SK-N-SH (cell line): ENCODE data around the gene MAP3K8. TPM values are rescaled to one million over a fixed set of nuclear protein-coding genes. Genes with fewer than 3 reads are reported as not detected.
"Not testable (repeated sequence)": the region's sequence is repeated elsewhere in the genome, so short reads cannot be mapped to it uniquely, and the experiment has no call there.

Experiments used
- CTCF ChIA-PET: fragments of 300-600, 350-600 bp; formaldehyde crosslinking; extraction: SDS; loops from one replicate; lab custom pipeline; 2021; lab: Yijun Ruan, JAX
- POLR2A ChIA-PET: fragments of 350-600 bp; sonication (Branson Sonifier 250); formaldehyde crosslinking; extraction: SDS; loops from one replicate; lab custom pipeline; 2020; ENCODE audit warnings: antibody characterized with exemption, inconsistent platforms; lab: Yijun Ruan, JAX
- DNase-seq: peaks from one replicate; pipeline ENCODE4 v3.0.0; 2012
- H2AFZ ChIP-seq: fragments of 200-600 bp; sonication (generic); 2 replicates; pipeline ENCODE4 v1.8.1; 2016; ENCODE audit warnings: antibody characterized with exemption, mild to moderate bottlenecking, low read depth
- H3F3A ChIP-seq: fragments of 200-600 bp; sonication (generic); replicated peaks from 2 replicates; pipeline ENCODE3; 2016; ENCODE audit warnings: antibody characterized with exemption, mild to moderate bottlenecking; ENCODE audit not compliant: insufficient read depth
- H3K27ac ChIP-seq, 2 experiments: fragments of 200-500 bp in 1 of 2; fragments of 200-600 bp in 1 of 2; sonication (Bioruptor generic) in 1 of 2; sonication (generic), shearing (Covaris generic) in 1 of 2; 2 replicates each; pipeline versions ENCODE4 v1.5.1 to v1.6.1; 2014 to 2016; ENCODE audit warnings: low read depth in 2 of 2, inconsistent platforms in 1 of 2, low read length in 1 of 2, mild to moderate bottlenecking in 1 of 2, mixed read lengths in 1 of 2
- H3K27me3 ChIP-seq: fragments of 200-600 bp; sonication (generic), shearing (Covaris generic); 2 replicates; pipeline ENCODE4 v1.6.1; 2016; ENCODE audit warnings: mixed run types; ENCODE audit not compliant: insufficient read depth
- H3K36me3 ChIP-seq, 2 experiments: fragments of 200-500 bp in 1 of 2; fragments of 200-600 bp in 1 of 2; sonication (Bioruptor generic) in 1 of 2; sonication (generic) in 1 of 2; replicated peaks in 1 of 2; 2 replicates each; pipeline versions ENCODE3 to v1.5.1; 2014 to 2016; ENCODE audit warnings: low read length in 1 of 2, mild to moderate bottlenecking in 1 of 2; ENCODE audit not compliant: insufficient read depth in 2 of 2, control insufficient read depth in 1 of 2
- H3K4me1 ChIP-seq, 2 experiments: fragments of 200-500 bp in 1 of 2; fragments of 200-600 bp in 1 of 2; sonication (Bioruptor generic) in 1 of 2; sonication (generic), shearing (Covaris generic) in 1 of 2; 2 replicates each; pipeline versions ENCODE4 v1.5.1 to v1.6.1; 2014 to 2016; ENCODE audit warnings: low read depth in 1 of 2, low read length in 1 of 2, mixed run types in 1 of 2; ENCODE audit not compliant: insufficient read depth in 2 of 2, control insufficient read depth in 1 of 2
- H3K4me2 ChIP-seq: fragments of 200-600 bp; sonication (generic), shearing (Covaris generic); 2 replicates; pipeline ENCODE4 v1.6.1; 2017; ENCODE audit warnings: mixed run types
- H3K4me3 ChIP-seq, 2 experiments: fragments of 200-500 bp in 1 of 2; fragments of 200-600 bp in 1 of 2; sonication (Bioruptor generic) in 1 of 2; sonication (generic), shearing (Covaris generic) in 1 of 2; 2 replicates each; pipeline versions ENCODE4 v1.5.1 to v1.8.1; 2014 to 2016; ENCODE audit warnings: low read depth in 2 of 2, inconsistent platforms in 1 of 2, low read length in 1 of 2, mild to moderate bottlenecking in 1 of 2, mixed read lengths in 1 of 2, moderate library complexity in 1 of 2
- H3K79me2 ChIP-seq: fragments of 200-600 bp; sonication (generic); 2 replicates; pipeline ENCODE4 v1.8.1; 2017; ENCODE audit warnings: mild to moderate bottlenecking; ENCODE audit not compliant: insufficient read depth
- H3K9ac ChIP-seq: fragments of 200-600 bp; sonication (generic); 2 replicates; pipeline ENCODE4 v1.6.1; 2017; ENCODE audit warnings: mixed run types
- H3K9me2 ChIP-seq: fragments of 200-600 bp; sonication (generic); 2 replicates; pipeline ENCODE4 v1.6.1; 2017; ENCODE audit warnings: mixed run types
- H3K9me3 ChIP-seq: fragments of 200-600 bp; sonication (generic); 2 replicates; pipeline ENCODE4 v1.6.1; 2017; ENCODE audit warnings: mixed run types, mild to moderate bottlenecking, moderate library complexity
- H4K20me1 ChIP-seq: fragments of 200-600 bp; sonication (generic); 2 replicates; pipeline ENCODE4 v1.6.1; 2017; ENCODE audit warnings: mild to moderate bottlenecking, mixed run types; ENCODE audit not compliant: insufficient read depth
- JUND ChIP-seq: IDR thresholded peaks from 2 replicates; pipeline ENCODE4 v1.4.0; 2012
- PBX3 ChIP-seq: IDR thresholded peaks from 2 replicates; pipeline ENCODE4; 2012
- RFX5 ChIP-seq: IDR thresholded peaks from 2 replicates; pipeline ENCODE4 v1.6.1; 2012; ENCODE audit warnings: mild to moderate bottlenecking, improper control_type of control experiment, low read length
- WGBS: methylation state at CpG from one replicate; pipeline ENCODE4 v1.1.6; 2017; ENCODE audit warnings: low lambda C conversion rate; 5-methylcytosine and 5-hydroxymethylcytosine counted together
- polyA plus RNA-seq, 3 experiments: library from polyadenylated mRNA; depleted of rRNA; stranded (reverse); fragments of >200 nt; gene quantifications; 2 replicates each; pipeline ENCODE4 v1.2.3, GENCODE V29; 2012

MAP3K8 gene
- polyA plus RNA-seq, 1 of the 3 experiments (the other 2 are of a cell fraction), result 3.7 TPM

- no peaks in the 10 kb centered on the region for H3K36me3 ChIP-seq
- no peaks in the 10 kb centered on the region for H3K9me2 ChIP-seq
- peaks cover 0 to 9% of the 10 kb centered on the region in 2 experiments; a peak in 2 of 4 replicates for H3K4me1 ChIP-seq
- H3K9me3 ChIP-seq, result no peaks in the 10 kb centered on the region
- no peaks in the 10 kb centered on the region for H4K20me1 ChIP-seq
- no peaks in the 10 kb centered on the region for H3K79me2 ChIP-seq
- no peak overlapping the region for H3K4me3 ChIP-seq
- no peak for TF ChIP-seq PBX3
- H3K27me3 ChIP-seq, result no peaks in the 10 kb centered on the region
- 50% methylated on average over 8 of the region's 8 CpGs for WGBS
- H3K27ac ChIP-seq, result peak overlapping the region in 1 of 2 experiments; percentile 21; a peak in 1 of 4 replicates
- H2AFZ ChIP-seq, result peak overlapping the region; percentile 71
- H3F3A ChIP-seq, result no peaks in the 10 kb centered on the region
- H3K9ac ChIP-seq, result no peak overlapping the region
- DNase-seq, result no peak
- POLR2A ChIA-PET, result no interaction called here
- CTCF ChIA-PET, result interaction anchor here (1.2 to 4.2 kb wide), 3 partner anchors 9 to 168 kb away, joined by 4 to 23 read pairs (median 11); no protein-coding TSS in a partner anchor
- no peak overlapping the region for H3K4me2 ChIP-seq
Observed at GRCh38 chr10:30422981-30423654, 10.9 kb upstream of the MAP3K8 start.

- H3K9ac ChIP-seq, POLR2A ChIA-PET, H4K20me1 ChIP-seq, H3K9me3 ChIP-seq, DNase-seq, H3K4me3 ChIP-seq, H3F3A ChIP-seq, H3K79me2 ChIP-seq, H3K36me3 ChIP-seq, H3K4me1 ChIP-seq, H3K27me3 ChIP-seq, H3K4me2 ChIP-seq, H3K9me2 ChIP-seq: not testable (repeated sequence)
- CTCF ChIA-PET, result interaction anchor here (1.2 to 4.2 kb wide), 3 partner anchors 10 to 167 kb away, joined by 4 to 23 read pairs (median 11); no protein-coding TSS in a partner anchor
- peak overlapping the region; percentile 71 for H2AFZ ChIP-seq
- WGBS, result 63% methylated on average over 6 of the region's 6 CpGs
- H3K27ac ChIP-seq, result peak overlapping the region in 1 of 2 experiments; percentile 21; a peak in 1 of 4 replicates
Observed at GRCh38 chr10:30423655-30424275, 10.2 kb upstream of the MAP3K8 start.

- DNase-seq, result no peak
- 72% methylated on average over 4 of the region's 4 CpGs for WGBS
- CTCF ChIA-PET, result interaction anchor here (0.9 to 1.0 kb wide), 3 partner anchors 105 to 166 kb away, joined by 3 read pairs; no protein-coding TSS in a partner anchor
- TF ChIP-seq JUND (no peak), RFX5 (no peak)
- TF ChIP-seq, all 33 proteins: peak for 0
- no peak overlapping the region for H3K9ac ChIP-seq
- no peaks in the 10 kb centered on the region for H3K9me2 ChIP-seq
- H3F3A ChIP-seq, result no peaks in the 10 kb centered on the region
- no peaks in the 10 kb centered on the region for H3K9me3 ChIP-seq
- H3K79me2 ChIP-seq, result no peaks in the 10 kb centered on the region
- H3K4me2 ChIP-seq, result no peak overlapping the region
- H3K4me3 ChIP-seq, result no peak overlapping the region
- H2AFZ ChIP-seq, result no peak overlapping the region
- H3K4me1 ChIP-seq, result peaks cover 0 to 9% of the 10 kb centered on the region in 2 experiments; a peak in 2 of 4 replicates
- POLR2A ChIA-PET, result no interaction called here
- H3K27me3 ChIP-seq, result no peaks in the 10 kb centered on the region
- no peak overlapping the region for H3K27ac ChIP-seq
- no peaks in the 10 kb centered on the region for H3K36me3 ChIP-seq
- no peaks in the 10 kb centered on the region for H4K20me1 ChIP-seq
Observed at GRCh38 chr10:30425336-30426075, 8.5 kb upstream of the MAP3K8 start.
